BJ (cell line): Measurements from ENCODE around the gene DCTN4. TPM values are rescaled to one million over a fixed set of nuclear protein-coding genes. Genes with fewer than 3 reads are reported as not detected.

Experiments
- CTCF ChIA-PET: fragments of 350-600 bp; formaldehyde crosslinking; extraction: SDS; loops from one replicate; lab custom pipeline; 2021; ENCODE audit warnings: antibody characterized with exemption, inconsistent platforms; lab: Yijun Ruan, JAX
- POLR2A ChIA-PET: fragments of 300-600 bp; sonication (Branson Sonifier 250); formaldehyde crosslinking; extraction: SDS; loops from one replicate; lab custom pipeline; 2021; ENCODE audit warnings: antibody characterized with exemption; lab: Charles Lee
- DNase-seq: peaks from one replicate; pipeline ENCODE4 v3.0.0-alpha.2; 2011; ENCODE audit warnings: low read depth
- H3K27me3 ChIP-seq: 2 replicates; pipeline ENCODE4 v1.6.0; 2011; ENCODE audit warnings: low read length; ENCODE audit not compliant: control insufficient read depth, insufficient read depth
- H3K36me3 ChIP-seq: 2 replicates; pipeline ENCODE4 v1.5.1; 2011; ENCODE audit warnings: low read length; ENCODE audit not compliant: control insufficient read depth, insufficient read depth
- H3K4me3 ChIP-seq: 2 replicates; pipeline ENCODE4 v1.5.1; 2011; ENCODE audit warnings: low read depth, mild to moderate bottlenecking, control low read depth, low read length
- CTCF ChIP-seq: IDR thresholded peaks from 2 replicates; pipeline ENCODE4 v1.5.1; 2011; ENCODE audit warnings: low read depth, mild to moderate bottlenecking, control low read depth, inconsistent platforms, low read length, moderate library complexity; ENCODE audit not compliant: insufficient read depth
- polyA plus RNA-seq: library from polyadenylated mRNA; depleted of rRNA; stranded (reverse); fragments of >200 nt; gene quantifications from 2 replicates; pipeline ENCODE4 v1.2.3, GENCODE V29; 2011

The DCTN4 gene
- polyA plus RNA-seq, 1 experiment: 50.2 TPM

GRCh38 chr5:150764530-150764929 lies 5.7 kb upstream of the DCTN4 start:
- DNase-seq: no peak
- POLR2A ChIA-PET: no interaction called here

GRCh38 chr5:150763023-150763769 lies 4.4 kb upstream of the DCTN4 start:
- Histone ChIP-seq H3K27me3 (no peaks in the 10 kb centered on the region), H3K4me3 (no peak overlapping the region), H3K36me3 (no peaks in the 10 kb centered on the region)
- TF ChIP-seq CTCF: no peak
- POLR2A ChIA-PET: interaction anchor here (0.9 kb wide), 1 partner anchor 15 kb away, joined by 6 read pairs; the partner anchor contains the start of gene SMIM3
- no peak for DNase-seq
- CTCF ChIA-PET: interaction anchor here (0.8 to 3.1 kb wide), 4 partner anchors 10 to 18 kb away, joined by 3 to 9 read pairs (median 4); partner anchors contain the start of gene SMIM3

More at GRCh38 chr5:150764530-150764929, 5.7 kb upstream of the DCTN4 start:
- CTCF ChIA-PET: interaction anchor here (0.6 to 3.1 kb wide), 4 partner anchors 8 to 1280 kb away, joined by 3 to 9 read pairs (median 4); no protein-coding TSS in a partner anchor
- no peak for TF ChIP-seq CTCF
- Histone ChIP-seq H3K36me3 (no peaks in the 10 kb centered on the region), H3K27me3 (no peaks in the 10 kb centered on the region), H3K4me3 (no peak overlapping the region)

- ChIA-PET POLR2A (no interaction called here), CTCF (interaction anchor here (0.8 to 2.0 kb wide), 2 partner anchors 16 to 201 kb away, joined by 3 to 7 read pairs; partner anchors contain the start of gene SMIM3)
- TF ChIP-seq CTCF: no peak
- no peaks in the 10 kb centered on the region for H3K36me3 ChIP-seq
- no peak for DNase-seq
- H3K27me3 ChIP-seq: no peaks in the 10 kb centered on the region
- no peak overlapping the region for H3K4me3 ChIP-seq
Measured at GRCh38 chr5:150762211-150762610, 3.4 kb upstream of the DCTN4 start.

GRCh38 chr5:150759334-150759583 lies 442 bp upstream of the DCTN4 start:
- Histone ChIP-seq H3K4me3 (peak overlapping the region; percentile 65), H3K36me3 (no peaks in the 10 kb centered on the region), H3K27me3 (no peaks in the 10 kb centered on the region)
- DNase-seq: no peak
- ChIA-PET POLR2A (interaction anchor here (2.0 kb wide), 1 partner anchor 22 kb away, joined by 9 read pairs; no protein-coding TSS in a partner anchor), CTCF (interaction anchor here (2.1 kb wide), 1 partner anchor 42 kb away, joined by 13 read pairs; no protein-coding TSS in a partner anchor)
- TF ChIP-seq CTCF: no peak

GRCh38 chr5:150758203-150758530 lies 650 bp downstream of the DCTN4 start:
- H3K27me3 ChIP-seq: no peaks in the 10 kb centered on the region
- POLR2A ChIA-PET: interaction anchor here (1.0 to 2.0 kb wide), 3 partner anchors 8 to 58 kb away, joined by 3 to 9 read pairs (median 3); partner anchors contain the start of gene RBM22
- no peak for DNase-seq
- H3K36me3 ChIP-seq: 0 out of 2 replicates have a peak, but pooled peaks cover 1% of the 10 kb centered on the region
- H3K4me3 ChIP-seq: peak overlapping the region; percentile 65
- CTCF ChIA-PET: interaction anchor here (0.8 to 2.1 kb wide), 2 partner anchors 20 to 43 kb away, joined by 3 to 13 read pairs; partner anchors contain the start of gene SMIM3
- no peak for TF ChIP-seq CTCF
